ENCODE measurements around the gene NSUN4. TPM values are rescaled to one million over a fixed set of nuclear protein-coding genes. Genes with fewer than 3 reads are reported as not detected.

The NSUN4 gene
- 100 to 1,000 TPM in 1 of 2 donors, 10 to 100 TPM in 1; 47.4 to 130 TPM for total RNA-seq
- 94.3 TPM for polyA plus RNA-seq (ENCODE audit: insufficient read depth, low read depth, low replicate concordance)
- long read RNA-seq, donor 1, partial matches to known transcripts = 0 of 4 reads
- long read RNA-seq, donor 1, other reads (novel, unspliced or antisense) = 0 of 4 reads
- long read RNA-seq, donor 2, partial matches to known transcripts = 0 of 3 reads
- long read RNA-seq, donor 2, other reads (novel, unspliced or antisense) = 0 of 3 reads

DNA sequence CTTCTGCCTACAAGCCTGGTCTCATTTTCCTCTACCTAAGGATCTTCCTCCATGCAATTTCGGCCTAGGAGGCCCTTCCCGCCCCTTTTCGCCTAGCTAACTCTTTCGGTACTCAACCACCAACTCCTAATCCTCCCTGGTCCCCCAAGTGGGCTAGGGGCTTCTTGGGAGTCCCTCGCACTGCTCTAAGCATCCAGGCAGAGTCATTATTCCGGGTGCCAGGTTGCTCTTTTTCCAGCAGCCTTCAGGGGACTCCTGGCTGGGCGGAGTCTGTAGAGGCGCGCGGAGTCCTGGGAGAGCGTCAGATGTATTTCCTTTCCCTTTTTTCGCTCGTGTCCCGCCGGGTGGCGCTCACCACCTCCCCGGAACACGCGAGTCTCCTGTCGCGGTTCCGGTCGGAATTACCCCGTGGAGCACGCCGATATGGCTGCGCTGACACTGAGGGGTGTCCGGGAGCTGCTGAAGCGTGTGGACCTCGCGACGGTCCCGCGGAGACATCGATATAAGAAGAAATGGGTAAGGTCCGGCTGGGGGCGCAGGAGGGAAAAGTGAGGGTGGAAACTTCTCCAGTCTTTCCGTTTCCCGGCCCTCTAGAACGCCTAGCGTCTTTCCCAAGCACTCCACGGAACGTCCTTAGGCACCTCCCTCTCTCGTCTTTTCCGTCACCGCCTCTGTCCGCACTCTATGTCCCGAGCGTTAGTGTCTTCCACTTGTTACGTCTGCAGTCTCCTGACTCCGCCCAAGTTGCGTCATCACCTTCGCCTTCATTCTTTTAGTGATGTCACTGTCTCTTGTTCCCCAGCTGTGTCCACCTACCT is at the start of gene NSUN4:
Gene NSUN4, plus strand, starts transcription at position 404 of the 818 bp plus-strand sequence. Its CDS starts 20 bp downstream, at position 424.
- intact Hi-C loops (cut with DNase I; ENCODE audit: low total_unique reads) = no loop called here
- peak; percentile 32 for TF ChIP-seq POLR2A (IDR thresholded peaks at IDR 0.05)
- TF ChIP-seq, protein P1, sequence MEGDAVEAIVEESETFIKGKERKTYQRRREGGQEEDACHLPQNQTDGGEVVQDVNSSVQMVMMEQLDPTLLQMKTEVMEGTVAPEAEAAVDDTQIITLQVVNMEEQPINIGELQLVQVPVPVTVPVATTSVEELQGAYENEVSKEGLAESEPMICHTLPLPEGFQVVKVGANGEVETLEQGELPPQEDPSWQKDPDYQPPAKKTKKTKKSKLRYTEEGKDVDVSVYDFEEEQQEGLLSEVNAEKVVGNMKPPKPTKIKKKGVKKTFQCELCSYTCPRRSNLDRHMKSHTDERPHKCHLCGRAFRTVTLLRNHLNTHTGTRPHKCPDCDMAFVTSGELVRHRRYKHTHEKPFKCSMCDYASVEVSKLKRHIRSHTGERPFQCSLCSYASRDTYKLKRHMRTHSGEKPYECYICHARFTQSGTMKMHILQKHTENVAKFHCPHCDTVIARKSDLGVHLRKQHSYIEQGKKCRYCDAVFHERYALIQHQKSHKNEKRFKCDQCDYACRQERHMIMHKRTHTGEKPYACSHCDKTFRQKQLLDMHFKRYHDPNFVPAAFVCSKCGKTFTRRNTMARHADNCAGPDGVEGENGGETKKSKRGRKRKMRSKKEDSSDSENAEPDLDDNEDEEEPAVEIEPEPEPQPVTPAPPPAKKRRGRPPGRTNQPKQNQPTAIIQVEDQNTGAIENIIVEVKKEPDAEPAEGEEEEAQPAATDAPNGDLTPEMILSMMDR (IDR thresholded peaks at IDR 0.05) = peak; percentile 56 to 62 (median 58)
- DNase-seq = peak; percentile 96
- Histone ChIP-seq H3K27ac (peak within 1 kb of the TSS; percentile 98 to 99), H3K4me3 (peak within 1 kb of the TSS; percentile 80 to 82), H3K36me3 (ENCODE audit: low read depth, missing control alignments) (no peaks in the 10 kb centered on the region), H3K9me3 (no peaks in the 10 kb centered on the region), H3K27me3 (no peaks in the 10 kb centered on the region), H3K4me1 (peaks cover 16% of the 10 kb centered on the region)
- WGBS, 2 donors = 0 to 1% methylated on average over 53 of the region's 53 CpGs

DNA sequence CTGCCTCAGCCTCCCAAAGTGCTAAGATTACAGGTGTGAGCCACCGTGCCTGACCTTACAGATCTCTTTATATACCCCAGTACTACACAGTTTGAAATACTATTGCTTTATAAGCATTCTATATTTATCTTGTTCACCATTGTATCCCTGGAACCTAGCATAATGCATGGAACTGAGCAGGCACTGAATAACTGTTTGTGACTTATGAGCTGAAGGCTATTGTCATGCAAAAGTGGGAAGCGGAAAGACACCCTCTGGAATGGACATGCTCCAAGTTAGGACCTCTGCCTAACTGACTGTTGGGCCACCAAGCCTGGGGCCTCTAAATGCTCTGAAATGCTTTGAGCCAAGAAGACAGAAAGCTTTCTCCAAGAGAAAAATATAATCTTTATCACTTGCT is 45.3 kb upstream of the NSUN4 start:
- no peaks in the 10 kb centered on the region for H3K9me3 ChIP-seq
- intact Hi-C loops (cut with DNase I; ENCODE audit: low total_unique reads) = no loop called here
- H3K36me3 ChIP-seq (ENCODE audit: low read depth, missing control alignments) = no peaks in the 10 kb centered on the region
- peaks cover 7% of the 10 kb centered on the region for H3K4me1 ChIP-seq
- H3K27ac ChIP-seq = no peak overlapping the region
- 95 to 96% methylated on average over 2 of the region's 2 CpGs for WGBS, 2 donors
- no peak overlapping the region for H3K4me3 ChIP-seq
- DNase-seq = no peak
- TF ChIP-seq, protein P1 (IDR thresholded peaks at IDR 0.05) = no peak
- no peak for TF ChIP-seq POLR2A (IDR thresholded peaks at IDR 0.05)
- no peaks in the 10 kb centered on the region for H3K27me3 ChIP-seq

DNA sequence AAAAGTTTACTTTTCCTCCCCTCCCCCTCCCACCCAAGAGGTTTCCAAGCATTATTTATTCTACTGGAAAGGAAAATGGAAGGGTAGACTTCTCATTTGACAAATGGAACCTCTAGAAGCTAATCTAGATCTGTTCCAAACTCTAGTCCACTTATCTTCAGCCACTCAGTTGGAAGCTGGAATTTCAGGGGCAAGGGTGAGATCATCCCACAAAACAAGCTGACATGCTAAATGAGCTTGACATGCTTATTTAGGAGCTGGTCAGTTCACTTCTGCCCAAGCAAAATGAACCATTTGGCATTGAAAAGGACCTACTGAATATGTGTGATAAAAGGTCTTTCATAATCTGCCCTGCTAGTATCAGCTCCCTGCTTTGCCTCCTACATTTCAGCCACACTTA is 42.2 kb upstream of the NSUN4 start:
- no peaks in the 10 kb centered on the region for H3K36me3 ChIP-seq (ENCODE audit: low read depth, missing control alignments)
- no peaks in the 10 kb centered on the region for H3K9me3 ChIP-seq
- intact Hi-C loops (cut with DNase I; ENCODE audit: low total_unique reads) = no loop called here
- peaks cover 18% of the 10 kb centered on the region for H3K4me1 ChIP-seq
- H3K27ac ChIP-seq = no peak overlapping the region
- no peaks in the 10 kb centered on the region for H3K27me3 ChIP-seq
- TF ChIP-seq, protein P1 (IDR thresholded peaks at IDR 0.05) = no peak
- no peak overlapping the region for H3K4me3 ChIP-seq
- no peak for DNase-seq

DNA sequence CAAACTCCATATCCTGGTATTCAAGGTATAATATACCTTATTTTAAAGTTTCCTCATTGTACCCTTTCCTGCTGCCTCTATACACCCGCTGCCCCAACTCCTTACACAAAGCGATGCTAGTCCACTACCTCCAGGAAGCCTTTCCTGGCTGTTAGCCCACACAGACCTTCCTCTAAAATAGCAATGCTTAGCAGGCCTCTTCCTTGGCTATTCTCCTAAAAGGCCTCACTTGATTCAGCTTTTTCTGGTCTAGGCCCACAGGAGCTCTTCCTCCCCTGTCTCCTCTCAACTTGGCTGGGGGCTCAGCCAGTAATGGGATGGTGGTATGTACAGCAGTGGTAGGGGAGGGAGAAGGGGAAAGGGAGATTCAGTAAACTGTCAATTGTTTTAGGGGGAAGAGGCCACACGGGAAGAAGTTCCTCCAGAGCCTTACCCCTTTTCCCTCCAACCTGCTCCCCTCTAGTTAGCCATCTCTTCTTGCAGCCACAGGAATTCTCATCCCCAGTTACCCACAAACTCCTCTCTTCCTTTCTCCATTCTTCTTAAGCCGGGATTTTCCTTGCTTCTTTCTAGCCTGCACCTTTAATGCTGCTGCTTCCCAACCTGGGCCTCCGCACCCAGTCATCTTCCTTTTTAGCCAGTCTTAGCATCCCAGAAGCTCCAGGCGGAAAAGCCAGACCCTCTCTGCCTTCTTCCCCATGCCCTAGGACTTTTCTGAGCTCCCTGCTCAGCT is 39.8 kb upstream of the NSUN4 start:
- intact Hi-C loops (cut with DNase I; ENCODE audit: low total_unique reads) = no loop called here
- TF ChIP-seq, protein P1 (IDR thresholded peaks at IDR 0.05) = no peak
- no peak for TF ChIP-seq POLR2A (IDR thresholded peaks at IDR 0.05)
- H3K4me3 ChIP-seq = peak overlapping the region; percentile 87 to 98
- no peaks in the 10 kb centered on the region for H3K27me3 ChIP-seq
- no peaks in the 10 kb centered on the region for H3K9me3 ChIP-seq
- peak; percentile 61 for DNase-seq
- H3K27ac ChIP-seq = peak overlapping the region; percentile 99 to 100
- H3K36me3 ChIP-seq (ENCODE audit: low read depth, missing control alignments) = no peaks in the 10 kb centered on the region
- H3K4me1 ChIP-seq = peaks cover 26% of the 10 kb centered on the region
- 17% methylated on average over 6 of the region's 6 CpGs for WGBS, 2 donors

Measured in testis (tissue), 5 donors.